Measurements from ENCODE around the gene RPE. TPM values are rescaled to one million over a fixed set of nuclear protein-coding genes. Genes with fewer than 3 reads are reported as not detected.

The RPE gene
- total RNA-seq, 1 donor: 83.7 TPM

Other genes with a start within 250 kb of the RPE start
- gene UNC80, start 230.8 kb upstream of the RPE start, total RNA-seq: under 0.01 TPM
- gene KANSL1L, start 168.8 kb downstream of the RPE start, total RNA-seq: 14.0 TPM
- not detected for gene ACADL, start 222.8 kb downstream of the RPE start, total RNA-seq